COLO668 (cell line): Measurements from ENCODE around the gene IRX6.

Experiments used
- DNase-seq: peaks from one replicate; lab custom pipeline; 2025; ENCODE audit not compliant: unreplicated experiment; lab: John Stamatoyannopoulos, UW

Gene IRX6

DNA sequence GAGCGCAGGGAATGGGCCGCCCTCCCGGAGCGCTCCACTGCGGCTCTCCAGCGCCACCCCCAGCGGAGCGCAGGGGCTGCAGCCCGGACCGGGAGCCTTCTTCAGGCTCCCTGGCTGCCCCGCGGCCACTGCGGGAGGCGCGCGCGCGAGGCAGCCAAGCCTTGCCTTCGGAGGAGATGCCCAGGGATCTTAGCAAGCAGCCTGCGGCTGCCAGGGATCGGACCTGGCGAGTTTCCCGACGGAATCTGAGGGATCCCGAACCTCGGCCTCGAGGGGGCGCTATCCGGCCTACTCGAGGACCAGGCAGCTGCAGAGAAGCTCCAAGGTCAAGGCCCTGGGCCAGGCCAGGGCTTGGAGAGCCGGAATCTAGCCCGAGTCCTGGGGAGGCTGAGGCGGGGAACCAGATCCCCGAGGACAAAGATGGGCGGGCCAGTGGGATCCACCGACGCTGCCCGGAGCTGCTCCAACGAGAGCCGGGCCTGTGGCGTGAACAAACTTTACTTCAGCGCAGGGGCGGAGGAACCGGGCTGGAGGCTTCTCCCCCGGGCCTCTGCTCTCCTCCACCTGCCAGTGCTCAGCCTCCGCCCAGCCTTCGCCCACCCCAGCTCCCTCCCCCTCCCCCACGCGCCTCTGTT is at the start of gene IRX6:
TSS of gene IRX6 (plus strand) at position 567 of the 635 bp plus-strand sequence. CDS start 889 bp downstream, outside the sequence.
- DNase-seq = peak; percentile 6

DNA sequence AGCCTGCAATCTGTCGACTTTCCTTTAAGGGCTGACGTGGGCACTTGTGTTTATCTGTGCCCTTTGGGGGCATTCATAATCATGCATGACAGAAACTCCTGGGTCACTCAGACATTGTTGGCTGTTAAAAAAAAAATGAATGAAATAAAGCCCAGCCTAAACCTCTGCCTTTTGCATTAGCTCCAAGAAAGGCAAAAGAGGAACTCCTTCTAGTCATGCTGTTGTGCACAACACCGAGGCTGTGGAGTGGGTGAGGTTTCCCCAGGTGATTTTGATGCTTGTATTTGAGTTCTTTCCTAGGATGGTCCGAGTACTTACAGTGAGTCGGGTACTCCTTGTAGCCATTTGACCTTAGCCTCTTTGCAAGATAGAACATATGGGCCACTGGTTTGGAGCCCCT is 49.6 kb upstream of the IRX6 start:
- no peak for DNase-seq

DNA sequence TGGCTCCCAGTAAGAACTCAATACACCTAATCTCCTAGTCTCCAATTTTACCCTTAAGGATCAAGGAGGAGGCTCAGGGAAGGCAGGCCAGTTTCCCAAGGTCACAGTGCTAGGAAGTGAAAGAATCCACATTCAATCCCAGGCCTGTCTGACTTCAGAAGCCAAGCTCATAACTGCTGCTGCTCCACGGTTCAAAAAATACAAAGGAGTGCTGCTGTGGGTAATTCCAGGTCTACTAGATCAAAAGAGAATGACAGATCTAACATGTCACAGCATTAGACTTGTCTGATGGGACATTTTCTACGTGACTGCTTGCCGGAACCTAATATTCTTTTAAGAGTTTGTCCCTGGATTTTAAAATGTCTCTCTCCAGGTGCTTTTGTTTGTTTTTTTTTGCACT is 48.8 kb upstream of the IRX6 start:
- no peak for DNase-seq

DNA sequence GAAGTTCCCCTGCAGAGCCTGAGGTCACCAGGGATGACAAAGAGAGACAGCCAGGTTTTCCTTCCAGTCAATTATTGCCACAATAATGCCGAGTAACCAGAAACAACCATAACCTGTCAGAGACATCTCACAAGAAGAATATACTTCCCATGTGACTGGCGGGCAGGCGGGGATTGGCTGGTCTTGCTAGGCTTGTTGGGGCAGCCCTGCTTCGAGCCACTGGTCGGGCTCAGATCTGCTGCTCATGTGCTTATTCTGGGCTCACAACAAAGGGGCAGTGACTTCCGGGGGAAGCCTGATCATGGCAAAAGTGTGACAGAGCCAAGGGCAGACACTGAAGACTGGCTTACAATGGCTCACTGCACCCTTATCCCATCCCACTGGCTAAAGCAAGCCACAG is 48.1 kb upstream of the IRX6 start:
- no peak for DNase-seq

DNA sequence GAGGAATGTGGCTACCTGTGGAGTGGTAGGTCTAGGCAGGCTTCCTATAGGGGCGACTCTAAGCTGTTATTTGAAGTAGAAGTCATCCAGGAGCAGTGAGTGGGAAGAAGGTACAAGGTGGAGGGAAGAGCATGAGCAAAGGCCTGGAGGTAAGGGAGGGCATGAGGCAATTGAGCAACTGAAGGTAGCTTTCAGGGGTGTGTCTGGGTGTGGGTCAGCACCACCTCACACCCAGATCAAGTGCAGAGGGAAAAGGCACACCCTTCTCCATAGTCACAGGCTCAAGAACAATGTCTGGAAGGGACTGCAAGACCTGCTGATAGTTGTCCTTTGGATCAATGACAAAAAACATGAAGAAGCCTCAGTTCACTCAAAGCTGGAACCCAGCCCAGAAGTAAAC is 46.5 kb upstream of the IRX6 start:
- no peak for DNase-seq

DNA sequence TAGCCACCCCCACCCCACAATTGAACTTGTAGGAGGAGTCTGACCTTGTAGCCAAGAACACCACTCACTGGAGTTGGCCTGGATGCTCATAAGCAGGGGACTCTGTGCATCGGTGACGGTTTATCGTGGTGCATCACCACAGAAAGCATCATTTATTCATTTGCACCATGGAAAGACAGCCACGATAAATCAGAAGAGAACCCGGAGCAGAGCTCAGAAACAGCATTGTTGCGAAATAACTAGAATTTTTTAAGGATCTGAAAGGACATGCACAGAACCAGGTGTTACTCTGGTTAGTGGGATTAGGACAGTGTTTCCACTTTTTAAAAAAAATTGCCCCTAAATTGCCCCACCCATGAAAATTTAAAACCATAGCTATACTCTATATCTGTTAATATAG is 44.4 kb upstream of the IRX6 start:
- no peak for DNase-seq

DNA sequence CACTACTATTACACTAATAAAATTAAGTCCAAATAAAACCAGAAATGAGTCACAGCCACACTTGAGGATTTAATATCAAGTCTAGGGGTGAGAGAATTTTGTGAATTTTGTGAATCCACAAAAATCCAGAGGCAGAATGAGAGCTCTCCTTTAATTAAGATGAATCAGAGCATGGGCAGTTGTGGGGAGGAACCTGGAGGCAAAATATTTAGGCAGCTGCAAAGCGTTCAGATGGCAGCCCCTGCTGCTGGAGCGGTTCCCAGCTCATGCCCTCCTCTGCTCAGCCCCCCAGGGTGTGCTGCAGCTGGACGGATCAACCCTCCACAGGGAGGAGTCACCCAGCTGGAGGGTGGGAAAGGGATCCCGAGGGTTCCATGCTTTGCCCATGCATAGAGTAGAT is 43.4 kb upstream of the IRX6 start:
- no peak for DNase-seq

DNA sequence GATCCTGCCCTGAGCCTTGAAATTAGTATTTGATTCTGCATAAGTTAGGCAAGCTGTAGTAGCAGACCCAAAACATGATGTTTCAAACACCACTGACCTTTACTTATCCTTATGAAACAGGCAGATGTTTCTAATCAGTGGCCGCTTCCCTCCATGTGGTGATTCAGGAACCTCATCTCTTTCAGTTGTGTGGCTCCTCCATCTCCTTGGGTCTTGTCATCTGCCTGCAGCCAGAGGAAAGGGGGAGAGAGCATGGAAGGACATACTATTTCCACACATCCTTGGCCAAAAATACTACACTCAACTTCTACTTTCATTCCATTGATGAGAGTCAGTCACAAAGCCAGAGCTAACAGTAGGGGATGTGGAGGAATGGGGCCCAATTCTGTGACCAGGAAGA is 41.6 kb upstream of the IRX6 start:
- no peak for DNase-seq

DNA sequence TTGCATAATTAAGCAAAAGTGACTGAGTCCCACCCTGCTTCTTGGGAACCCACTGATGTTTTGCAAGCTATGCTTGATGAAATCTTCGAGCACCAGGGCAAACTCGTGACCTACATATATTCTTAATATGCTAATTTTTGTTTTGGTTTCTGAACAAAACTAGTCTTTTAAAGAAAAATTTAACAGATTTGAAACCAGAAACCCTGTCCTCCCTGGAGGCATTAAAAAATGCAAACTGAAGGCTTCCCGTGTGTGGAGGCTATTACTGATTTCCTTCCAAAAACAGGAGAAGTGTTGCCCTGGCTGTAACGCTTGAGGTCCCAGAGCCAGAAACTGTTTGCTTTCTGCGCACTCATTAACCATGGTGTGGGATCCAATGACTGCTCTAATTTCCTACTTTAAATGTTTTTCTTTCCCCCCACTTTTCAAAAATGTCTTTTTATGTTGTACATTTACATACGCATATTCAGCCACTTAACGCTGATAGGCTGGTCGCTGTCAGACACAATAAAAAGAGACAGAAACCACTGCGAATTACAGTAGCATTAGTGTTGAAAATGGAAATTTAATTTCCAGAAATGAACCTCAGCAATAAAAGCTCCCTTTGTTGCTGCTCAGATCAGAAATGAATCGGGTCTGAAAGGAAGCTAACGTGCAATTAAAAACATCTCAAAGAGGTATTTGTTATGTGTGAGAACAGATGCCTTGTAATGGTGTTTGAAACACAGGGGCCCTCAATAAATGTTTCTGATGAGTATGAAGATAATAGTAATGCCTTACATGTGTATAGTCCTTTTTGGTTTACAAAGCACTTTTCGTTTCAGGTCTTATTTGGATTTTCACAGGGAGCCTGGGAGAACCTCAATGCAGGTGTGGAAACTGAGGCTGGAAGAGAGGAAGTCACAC is 39.9 kb upstream of the IRX6 start:
- DNase-seq = no peak

DNA sequence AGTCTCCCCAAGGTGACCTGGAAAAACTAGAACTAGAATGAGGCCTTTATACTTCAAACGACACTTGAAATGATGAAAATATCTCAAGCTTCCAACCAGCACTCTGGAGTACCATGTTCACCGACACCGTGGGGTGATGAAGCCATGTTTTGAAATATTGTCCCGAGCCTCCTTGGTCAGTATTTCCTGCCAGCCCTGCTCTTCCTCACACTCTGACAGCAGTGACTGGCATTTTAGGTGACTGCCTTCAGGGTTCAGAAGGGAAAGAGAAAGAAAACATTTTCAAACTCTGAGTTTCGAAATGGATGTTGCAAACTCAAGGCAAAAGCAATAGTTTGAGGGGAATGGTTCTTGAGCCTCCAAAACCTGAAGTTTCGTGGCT is 39.3 kb upstream of the IRX6 start:
- no peak for DNase-seq

DNA sequence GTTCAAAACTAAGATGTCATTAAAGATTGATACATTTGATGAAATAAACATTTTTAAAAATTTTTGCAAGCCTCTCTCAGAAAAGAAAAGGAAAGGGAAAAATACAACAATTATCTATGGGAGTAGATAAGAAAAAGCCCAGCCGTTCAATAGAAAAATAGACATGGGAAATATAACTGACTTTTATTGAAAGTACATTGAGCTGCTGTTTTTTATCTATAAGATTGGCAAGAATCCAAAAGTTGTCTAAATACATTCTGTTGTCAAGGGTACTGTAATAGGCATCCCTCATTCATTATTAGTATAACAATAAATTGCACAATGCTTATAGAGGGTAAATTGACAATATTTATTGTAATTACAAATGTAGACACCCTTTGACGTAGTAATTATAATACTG is 38.4 kb upstream of the IRX6 start:
- DNase-seq = no peak

DNA sequence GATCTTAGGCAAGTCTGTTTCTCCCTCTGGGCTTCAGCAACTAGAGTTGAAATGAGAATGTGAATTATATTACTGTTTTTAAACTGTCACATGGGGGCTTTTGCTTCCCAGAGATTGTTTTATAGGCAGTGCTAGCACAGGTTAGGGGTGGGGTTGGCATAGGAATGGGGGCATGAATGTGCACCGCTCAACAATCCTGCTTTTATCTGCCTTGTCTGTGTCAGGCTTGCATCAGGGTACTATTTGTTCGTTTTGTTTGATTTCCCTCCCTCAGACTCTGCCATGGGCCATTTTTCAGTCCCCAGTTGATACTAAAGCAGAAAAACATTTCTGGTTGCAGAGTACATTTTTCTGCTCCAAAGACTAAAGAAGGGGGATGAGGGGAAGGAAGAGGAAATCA is 34.6 kb upstream of the IRX6 start:
- no peak for DNase-seq

DNA sequence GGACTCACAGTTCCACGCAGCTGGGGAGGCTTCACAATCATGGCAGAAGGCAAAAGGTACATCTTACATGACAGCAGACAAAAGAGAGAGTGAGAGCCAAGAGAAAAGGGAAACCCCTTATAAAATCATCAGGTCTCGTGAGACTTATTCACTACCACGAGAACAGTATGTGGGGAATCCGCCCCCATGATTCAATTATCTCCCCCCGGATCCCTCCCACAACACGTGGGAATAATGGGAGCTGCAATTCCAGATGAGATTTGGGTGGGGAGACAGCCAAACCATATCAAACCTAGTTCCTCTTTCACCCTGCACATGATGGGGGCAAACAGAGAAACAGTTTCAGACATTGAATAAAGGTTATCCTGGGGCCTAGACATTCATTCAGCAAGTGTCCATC is 32.2 kb upstream of the IRX6 start:
- no peak for DNase-seq

DNA sequence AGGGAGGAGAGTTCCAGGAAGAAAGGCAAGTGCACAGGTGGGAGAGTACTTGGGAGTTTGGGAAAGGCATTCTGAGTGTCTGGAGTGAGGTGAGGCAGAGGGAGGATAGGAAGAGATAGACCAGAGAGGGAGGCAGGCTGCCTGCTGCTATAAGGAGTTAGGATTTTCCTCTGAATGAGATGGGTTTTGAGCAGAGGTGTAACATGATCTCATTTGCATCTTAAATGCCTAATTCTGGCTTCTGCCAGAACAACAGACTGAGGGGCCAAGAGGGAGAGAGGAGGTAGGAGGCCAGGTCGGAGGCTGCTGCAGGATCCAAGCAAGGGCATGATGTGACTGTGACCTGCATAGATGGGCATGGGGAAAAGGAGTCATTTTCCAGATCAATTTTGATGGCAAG is 31.5 kb upstream of the IRX6 start:
- DNase-seq = no peak

DNA sequence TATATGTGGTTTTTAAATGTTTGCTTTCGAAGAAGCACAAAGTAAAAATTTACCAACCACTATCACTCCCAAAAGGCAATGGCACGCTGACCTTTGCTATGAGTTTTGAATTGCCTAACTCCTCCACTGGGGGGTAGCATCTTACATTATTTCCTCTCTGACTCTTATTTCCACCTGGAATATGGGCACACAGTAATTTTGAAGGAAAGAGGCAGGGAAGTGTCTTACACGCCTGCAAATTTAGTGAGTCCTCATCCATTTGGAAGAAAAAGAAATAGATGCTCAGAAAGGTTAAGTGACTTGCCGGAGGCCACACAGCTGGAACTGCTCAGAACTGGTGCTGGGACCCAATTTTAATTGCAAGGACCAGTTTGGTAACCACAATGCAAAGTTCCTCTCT is 29.9 kb upstream of the IRX6 start:
- no peak for DNase-seq

DNA sequence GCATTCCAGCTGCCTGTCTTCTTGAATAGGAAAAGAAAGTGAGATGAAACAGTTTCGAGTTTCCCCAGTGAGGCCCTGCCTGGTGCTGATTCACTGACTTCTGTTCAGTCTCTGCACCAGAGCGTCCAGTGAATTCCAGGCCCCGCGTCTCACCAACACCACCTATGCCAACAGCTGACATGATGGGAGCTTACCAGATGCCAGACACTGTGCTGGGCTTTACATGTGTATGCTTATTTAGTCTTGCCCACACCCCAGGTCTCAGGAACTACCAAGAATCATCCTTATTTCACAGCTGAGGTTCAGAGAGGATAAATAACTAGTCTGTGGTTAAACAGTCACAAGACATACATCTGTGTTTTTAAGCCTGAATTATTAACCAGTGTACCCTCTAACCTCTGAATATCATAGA is 29.1 kb upstream of the IRX6 start:
- DNase-seq = no peak

DNA sequence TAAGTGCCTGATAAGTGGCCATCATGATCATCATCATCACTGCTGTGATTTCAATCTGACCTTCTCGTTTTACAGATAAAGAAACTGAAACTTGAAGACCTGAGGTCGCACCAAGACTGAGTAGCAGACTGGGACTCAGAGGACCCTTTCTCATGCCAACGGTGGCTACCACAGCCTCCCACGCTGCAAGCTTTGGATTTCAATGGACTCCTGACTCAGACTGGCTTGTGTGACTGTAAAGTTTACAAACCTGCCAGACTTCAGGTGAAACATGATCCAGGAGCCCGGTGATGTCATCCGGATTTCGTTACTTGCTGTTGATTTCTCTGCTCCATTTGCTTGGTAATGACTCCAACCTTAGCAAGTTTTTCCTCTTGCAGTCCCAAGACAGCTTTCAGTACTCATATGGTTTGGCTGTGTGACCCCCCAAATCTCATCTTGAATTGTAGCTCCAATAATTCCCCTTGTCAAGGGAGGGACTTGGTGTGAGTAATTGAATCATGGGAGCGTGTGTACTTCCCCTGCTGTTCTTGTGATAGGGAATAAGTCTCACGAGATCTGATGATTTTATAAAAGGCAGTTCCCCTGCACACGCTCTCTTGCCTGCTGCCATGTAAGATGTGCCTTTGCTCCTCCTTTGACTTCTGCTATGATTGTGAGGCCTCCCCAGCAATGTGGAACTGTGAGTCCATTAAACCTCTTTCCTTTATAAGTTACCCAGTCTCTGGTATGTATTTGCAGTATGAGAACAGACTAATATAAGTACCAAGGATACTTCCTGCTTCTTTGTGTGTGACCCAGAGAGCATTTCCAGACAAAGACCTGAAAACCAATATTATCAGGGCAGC is 26.7 kb upstream of the IRX6 start:
- DNase-seq = no peak

DNA sequence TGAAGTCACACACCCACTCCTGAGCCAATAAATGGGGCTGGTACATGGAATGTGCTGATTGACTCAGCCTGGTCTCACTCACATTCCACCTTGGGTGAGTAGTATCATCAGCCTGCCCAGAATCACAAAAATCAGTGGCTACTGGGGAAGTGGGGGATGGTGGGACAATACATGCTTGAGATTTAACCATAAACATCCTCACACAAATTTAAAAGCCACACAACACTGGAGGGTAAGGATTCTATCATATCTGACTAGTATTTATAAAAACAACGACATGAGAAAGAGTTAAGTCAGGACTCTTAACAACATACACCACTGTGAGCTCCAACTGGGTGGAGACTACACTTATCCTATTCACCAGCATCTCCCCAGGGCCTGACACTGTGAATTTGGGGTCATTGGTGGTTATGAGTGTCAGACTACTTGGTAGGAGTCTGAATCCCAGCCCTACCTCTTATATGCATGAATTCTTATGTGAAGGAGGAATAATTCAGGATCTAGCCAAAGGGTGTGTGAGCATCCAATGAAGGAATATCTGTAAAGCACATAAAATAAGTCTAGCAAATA is 26.0 kb upstream of the IRX6 start:
- DNase-seq = no peak

DNA sequence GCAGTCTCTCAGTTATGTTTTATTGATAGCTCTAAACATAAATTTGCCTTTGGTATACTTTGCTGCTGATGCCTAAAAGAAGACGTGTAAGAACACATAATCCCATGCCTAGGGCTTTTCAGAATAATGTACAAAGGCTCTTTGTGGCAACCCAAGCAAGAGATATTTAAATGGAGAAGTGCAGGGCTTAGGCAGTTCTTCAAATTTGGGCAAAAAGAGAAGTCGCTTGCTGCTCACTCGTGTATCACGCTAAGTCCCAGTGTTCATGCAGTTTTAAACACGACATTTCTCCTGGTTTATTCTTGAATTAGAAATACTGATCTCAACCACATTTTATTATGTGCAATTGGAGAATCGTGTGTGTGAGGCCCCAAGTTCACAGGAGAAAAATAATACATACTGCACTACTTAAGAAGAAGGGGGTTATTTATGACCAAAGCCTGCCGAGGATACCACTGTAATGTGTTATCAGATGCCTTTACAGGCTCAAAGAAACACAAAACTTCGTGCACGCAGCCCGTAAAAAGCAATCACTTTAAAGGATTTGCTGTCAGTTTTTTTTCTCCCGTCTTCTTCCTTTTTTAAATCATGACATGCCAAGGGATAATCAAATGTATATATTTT is 22.5 kb upstream of the IRX6 start:
- no peak for DNase-seq

DNA sequence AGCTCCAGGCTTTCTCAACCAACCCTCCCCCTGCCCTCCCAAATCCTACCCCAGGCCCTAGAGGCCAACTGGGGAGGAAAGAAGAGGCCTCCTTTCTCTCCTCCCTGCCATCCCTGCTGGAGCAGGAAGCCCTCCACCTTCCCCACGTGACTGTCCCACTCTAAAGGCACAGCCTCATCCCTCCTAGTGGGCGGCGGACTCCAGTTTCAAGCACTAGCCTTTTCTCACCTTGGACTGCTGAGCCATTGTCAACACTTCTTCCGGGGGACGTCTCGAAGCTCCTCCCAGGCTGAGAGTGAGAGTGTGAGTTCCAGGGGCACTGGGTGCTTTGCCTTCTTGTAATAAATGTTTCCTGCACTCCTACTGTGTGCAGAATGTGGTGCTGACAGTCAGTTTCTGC is 21.4 kb upstream of the IRX6 start:
- no peak for DNase-seq

DNA sequence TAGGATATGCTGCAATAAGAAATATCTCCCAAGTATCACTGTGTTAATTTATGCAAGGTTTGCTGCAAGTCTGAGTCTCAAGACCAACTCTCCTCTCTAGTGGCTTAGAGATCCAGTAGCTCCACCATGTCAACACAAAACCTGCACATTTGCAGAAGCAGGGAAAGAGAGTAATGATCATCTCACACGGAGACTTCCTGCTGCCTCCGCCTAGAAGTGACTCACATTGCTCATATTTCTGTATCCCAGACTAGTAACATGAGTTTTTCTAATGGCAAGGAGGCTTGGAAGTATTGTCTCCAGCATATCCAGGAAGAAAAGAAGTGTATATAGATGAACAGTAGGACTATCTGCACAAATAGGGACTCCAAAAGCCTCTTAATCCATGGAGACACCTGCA is 15.0 kb upstream of the IRX6 start:
- no peak for DNase-seq
